HG02870 (cell line): ENCODE measurements around the gene FAT2.
A peak's percentile ranks its signal among the peaks of the same experiment; 100 is the strongest.
"Not testable (repeated sequence)": the region's sequence is repeated elsewhere in the genome, so short reads cannot be mapped to it uniquely, and the experiment has no call there.

Experiments
- ATAC-seq: cut with Tn5 transposase; IDR thresholded peaks from one replicate; pipeline ENCODE4 v1.9.1; 2021; ENCODE audit warnings: mild to moderate bottlenecking, moderate library complexity; ENCODE audit not compliant: unreplicated experiment

FAT2 gene

DNA sequence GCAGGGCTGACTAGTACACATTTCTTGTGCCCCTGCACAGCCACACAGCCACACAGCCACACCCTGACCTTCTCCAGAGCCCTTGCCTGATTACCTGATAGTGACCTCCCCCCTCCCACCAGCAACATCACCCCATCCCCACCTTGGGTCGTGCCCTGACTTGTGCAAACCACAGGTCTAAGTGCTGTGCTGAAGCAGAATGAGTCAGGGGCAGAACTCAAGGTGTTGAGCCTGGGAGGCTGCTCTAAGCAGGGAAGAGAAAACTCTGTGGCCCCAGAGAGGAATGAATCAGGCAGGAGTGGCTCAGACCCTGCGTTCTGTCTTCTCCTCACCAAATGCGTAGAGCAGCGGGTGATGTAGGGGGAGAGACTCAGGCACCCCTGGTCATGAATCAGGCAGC lies 24.3 kb upstream of the FAT2 start:
- ATAC-seq = peak; percentile 51

GRCh38 chr5:151614565-151614964 lies 23.4 kb upstream of the FAT2 start:
- ATAC-seq = no peak

- peak; percentile 68 for ATAC-seq
These were observed 21.7 kb upstream of the FAT2 start for GRCh38 chr5:151612689-151613427.

DNA sequence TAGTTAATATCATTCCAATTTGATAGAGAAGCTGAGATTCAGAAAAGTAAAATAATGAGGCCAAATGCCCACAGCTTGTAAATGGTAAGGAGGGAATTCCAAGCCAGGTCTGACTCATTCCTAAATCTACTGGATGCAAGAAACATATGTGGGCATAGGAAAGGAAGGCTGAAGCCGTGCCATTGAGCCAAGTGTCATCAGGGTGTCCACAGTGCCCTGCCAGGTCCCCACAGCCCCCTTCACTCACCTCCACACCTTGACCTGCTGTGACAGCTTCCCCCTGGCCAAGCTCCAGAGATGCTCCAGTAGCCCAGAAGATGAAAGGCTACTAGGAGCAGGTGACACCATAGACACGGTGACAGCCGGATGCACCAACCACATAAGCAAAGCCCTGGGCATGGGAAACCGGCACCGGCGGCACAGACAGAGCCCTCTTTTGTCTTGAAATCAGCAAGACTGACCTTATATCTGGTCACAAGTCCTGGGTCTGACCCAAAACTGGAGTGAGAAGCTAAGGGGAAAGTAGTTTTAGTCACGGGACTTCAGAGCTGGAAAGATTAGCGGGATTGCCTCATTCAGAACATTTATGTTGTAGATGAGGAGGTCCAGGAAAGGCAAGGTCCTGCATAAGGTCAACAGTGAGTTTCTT lies 20.1 kb upstream of the FAT2 start:
- ATAC-seq = no peak

- no peak for ATAC-seq
These were observed 17.4 kb upstream of the FAT2 start for GRCh38 chr5:151608522-151608921.

DNA sequence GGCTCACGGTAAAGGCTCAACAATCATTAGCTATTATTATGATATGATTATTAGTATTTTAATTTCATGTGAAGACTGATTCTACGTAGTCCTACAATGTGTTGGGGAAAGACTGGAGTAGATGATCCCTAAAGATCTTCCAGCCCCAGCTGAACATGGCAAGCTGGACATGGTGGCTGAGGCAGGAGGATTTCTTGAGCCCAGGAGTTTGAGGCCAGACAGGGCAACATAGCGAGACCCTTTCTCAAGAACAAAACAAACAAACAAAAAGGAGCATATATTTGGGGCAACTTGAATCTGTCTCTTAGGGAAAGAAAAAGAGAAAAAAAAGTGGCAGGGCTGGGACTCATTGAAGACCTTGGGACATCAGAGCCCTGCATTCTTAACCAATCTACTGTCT lies 16.2 kb upstream of the FAT2 start:
- no peak for ATAC-seq

- ATAC-seq = no peak
These were observed 14.4 kb upstream of the FAT2 start for GRCh38 chr5:151605559-151605958.

- ATAC-seq = no peak
These were observed 11.7 kb upstream of the FAT2 start for GRCh38 chr5:151602806-151603205.

- no peak for ATAC-seq
These were observed 10.3 kb upstream of the FAT2 start for GRCh38 chr5:151601391-151601790.

- ATAC-seq = no peak
These were observed 9.0 kb upstream of the FAT2 start for GRCh38 chr5:151600069-151600665.

- ATAC-seq = no peak
These were observed 7.9 kb upstream of the FAT2 start for GRCh38 chr5:151598984-151599383.

DNA sequence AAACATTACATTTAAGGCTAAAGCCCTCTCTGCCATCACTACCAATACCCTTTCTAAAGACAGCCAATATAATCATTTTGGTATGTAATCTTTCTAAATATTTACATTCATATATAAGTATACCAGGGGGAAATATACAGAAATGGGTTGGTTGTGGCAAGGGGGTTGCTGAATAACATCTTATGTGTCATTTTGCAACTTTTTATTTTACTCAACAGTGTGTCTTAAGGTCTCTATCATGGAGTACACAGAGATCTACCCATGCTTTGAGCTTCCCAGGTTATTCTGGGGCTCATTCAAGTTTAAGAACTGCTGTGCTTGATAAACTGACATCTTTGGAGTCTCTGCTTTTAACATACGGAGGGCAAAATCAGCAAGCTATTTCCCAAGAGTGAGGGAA lies 7.4 kb upstream of the FAT2 start:
- ATAC-seq = no peak

DNA sequence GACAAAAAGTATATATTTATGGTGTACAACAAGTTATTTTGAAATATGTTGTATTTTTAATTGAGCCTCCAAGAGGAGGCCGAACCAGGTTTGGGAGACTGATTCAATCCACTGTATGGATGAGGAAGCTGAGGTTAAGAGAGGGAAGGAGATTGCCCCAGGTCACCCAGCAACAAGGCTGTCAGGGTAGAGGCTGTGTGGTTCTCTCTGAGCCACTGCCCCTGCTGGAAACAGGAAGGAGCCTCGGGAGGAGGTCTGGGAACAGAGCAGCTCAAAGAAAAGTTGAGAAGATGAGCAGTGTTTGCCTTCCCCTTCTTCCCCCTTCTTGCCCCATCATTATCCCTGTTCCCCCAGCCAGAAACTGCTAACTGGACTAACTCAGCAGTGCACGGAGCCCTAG lies 6.6 kb upstream of the FAT2 start:
- no peak for ATAC-seq

- ATAC-seq = no peak
These were observed 5.9 kb upstream of the FAT2 start for GRCh38 chr5:151596828-151597539.

GRCh38 chr5:151595411-151595826 lies 4.3 kb upstream of the FAT2 start:
- ATAC-seq = no peak

GRCh38 chr5:151592855-151593408 lies 1.8 kb upstream of the FAT2 start:
- no peak for ATAC-seq

DNA sequence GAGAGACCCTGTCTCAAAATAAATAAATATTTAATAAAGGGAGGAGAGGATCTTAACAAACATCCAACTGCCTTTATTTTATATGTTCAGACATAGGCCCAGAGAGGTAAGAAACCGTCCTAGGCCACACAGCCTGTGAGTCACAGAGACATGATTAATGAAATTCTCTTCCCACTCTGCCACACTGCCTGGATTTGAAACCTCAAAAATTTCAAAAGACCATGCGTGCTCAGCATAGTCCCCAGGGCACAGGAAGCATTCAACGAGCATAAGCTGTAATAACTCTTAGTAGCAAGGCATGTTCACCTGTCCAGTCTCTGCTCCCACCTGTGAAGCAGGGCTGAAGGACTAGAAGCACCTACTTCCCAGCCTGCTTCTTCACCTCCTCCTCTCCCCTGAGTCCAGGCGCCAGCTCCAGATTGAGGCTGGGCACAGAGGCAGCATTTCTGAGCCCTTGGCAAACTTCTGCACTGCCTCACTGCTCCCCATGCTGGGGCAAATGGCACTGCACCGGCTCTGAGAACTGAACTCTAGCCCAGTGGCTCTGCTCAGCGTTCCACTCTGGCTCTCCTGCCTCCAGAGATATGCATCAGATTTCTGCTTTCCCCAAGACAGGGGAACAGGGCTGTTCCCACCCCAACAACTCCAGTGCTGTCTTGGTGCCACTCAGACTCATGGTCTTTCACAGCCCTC lies 1.1 kb downstream of the FAT2 start:
- no peak for ATAC-seq

- ATAC-seq = no peak
These were observed 3.2 kb downstream of the FAT2 start for GRCh38 chr5:151587796-151588555.

DNA sequence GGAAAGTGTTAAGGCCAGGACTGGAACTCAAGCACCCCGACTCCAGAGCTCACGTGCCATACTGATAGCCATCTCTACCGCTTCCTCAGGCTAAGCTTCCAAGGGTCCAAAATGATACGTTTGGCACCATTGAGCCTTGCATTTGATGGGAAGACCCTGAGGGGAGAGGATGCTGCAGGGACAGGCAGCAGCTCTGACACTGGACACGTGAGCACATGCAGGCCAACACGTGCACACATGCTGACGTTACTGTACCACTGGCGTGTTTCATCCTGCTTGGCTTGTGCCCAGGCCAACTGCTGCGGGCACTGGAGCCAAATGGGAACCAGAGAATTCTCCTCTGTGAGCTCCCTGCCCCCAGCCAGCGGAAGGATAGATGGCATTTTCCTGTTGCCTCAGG lies 5.2 kb downstream of the FAT2 start:
- ATAC-seq = no peak

DNA sequence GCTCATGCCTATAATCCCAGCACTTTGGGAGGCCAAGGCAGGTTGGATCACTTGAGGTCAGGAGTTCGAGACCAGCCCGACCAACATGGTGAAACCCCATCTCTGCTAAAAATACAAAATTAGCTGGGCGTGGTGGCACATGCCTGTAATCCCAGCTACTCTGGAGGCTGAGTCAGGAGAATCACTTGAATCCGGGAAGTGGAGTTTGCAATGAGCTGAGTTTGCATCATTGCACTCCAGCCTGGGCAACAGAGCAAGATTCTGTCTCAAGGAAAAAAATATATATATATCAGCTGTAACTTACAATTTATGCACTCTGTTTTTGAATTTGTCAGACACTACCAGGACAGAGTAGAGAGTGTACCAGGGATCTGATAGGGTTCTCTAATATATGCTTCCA lies 5.8 kb downstream of the FAT2 start:
- ATAC-seq = not testable (repeated sequence)
